GM23248 (cell line): ENCODE results near the gene INTS3.

ENCODE experiments used
- EZH2 ChIP-seq: fragments of 200-600 bp; sonication (generic); IDR thresholded peaks from 2 replicates; pipeline ENCODE4 v1.6.1; 2018; ENCODE audit warnings: antibody characterized with exemption, mild to moderate bottlenecking; ENCODE audit not compliant: insufficient read depth, poor library complexity, severe bottlenecking
- EZH2phosphoT487 ChIP-seq: fragments of 200-600 bp; sonication (generic); IDR thresholded peaks from 2 replicates; pipeline ENCODE4 v1.6.1; 2018; ENCODE audit warnings: antibody characterized with exemption, moderate library complexity, mild to moderate bottlenecking, low read depth; ENCODE audit not compliant: insufficient read depth

DNA sequence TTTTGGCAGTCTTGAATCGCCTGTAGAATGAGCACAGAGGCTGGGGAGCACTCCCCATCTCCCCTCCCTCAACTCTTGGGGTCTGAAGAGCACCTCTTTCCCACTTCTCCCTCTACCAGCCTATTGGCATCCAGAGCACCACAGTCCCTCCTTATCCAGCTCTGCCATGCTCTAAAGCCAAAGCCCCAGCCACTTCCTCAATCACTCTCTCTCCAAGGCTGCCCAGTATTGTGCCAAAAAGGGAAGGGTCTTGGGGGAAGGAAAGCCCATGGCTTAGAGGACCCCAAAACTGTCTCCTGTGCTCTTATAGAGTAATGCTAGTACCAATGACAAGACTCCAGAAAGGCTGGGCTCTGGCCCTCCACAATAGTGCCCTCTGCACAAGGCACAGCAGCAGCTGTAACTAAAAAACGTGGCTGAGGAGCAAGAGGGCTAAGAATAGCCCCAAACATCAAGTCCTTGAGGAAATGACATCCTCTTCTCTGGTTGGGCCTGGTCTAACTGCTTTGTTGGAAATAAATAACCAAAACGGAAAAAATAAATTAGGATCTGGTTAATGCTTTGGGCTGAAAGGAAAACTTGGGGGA lies 75.7 kb downstream of the INTS3 start:
- TF ChIP-seq EZH2 (no peak), EZH2phosphoT487 (no peak)
